Measurements from ENCODE around the gene EGLN2.
"Not testable (repeated sequence)": the region's sequence is repeated elsewhere in the genome, so short reads cannot be mapped to it uniquely, and the experiment has no call there.

EGLN2 gene

DNA sequence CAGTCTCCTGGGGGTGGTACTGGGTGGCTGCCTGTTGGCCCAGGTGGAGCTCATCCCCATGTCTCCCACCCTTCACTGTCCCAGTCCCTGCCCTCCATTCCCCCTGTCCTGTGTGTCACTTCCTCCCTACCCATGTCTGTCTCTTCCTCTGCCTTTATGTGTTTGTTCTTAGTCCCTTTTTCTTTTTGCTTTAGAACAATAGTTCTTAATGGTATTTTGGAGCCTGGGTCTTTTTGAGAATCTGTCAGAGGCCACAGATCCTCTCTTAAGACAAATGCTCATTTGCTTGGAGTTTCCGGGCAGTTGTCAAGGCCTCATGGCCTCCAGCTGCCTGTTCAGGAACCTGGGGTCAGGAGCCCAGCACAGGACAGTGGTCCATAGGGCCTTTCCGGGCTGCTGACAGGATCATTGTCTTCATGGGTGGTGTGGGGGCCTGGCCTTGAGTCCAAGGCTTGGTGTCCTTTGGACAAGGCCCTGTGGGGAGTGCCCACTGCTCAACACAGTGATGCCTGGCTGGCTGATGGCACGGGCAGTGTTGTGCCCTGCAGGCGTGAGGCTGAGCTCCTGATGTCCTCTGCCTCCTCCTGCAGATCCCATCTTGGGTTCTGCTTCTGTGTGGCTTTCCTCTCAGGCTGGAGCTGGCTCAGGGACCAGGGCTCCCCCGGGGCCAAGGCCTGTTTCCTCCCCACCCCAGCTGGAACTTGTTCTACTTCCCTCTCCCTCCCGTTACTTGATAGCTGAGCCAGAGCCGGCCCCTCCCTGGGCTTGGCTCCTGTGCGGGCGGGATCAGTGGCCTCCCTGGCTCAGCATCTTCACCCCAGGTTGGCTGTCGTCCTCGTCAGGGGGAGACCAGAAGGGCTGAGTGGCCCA lies 3.5 kb downstream of the EGLN2 start:
- DNase-seq, result no peak

GRCh38 chr19:40803170-40803856 lies 4.3 kb downstream of the EGLN2 start:
- DNase-seq, result no peak

GRCh38 chr19:40803857-40804782 lies 5.1 kb downstream of the EGLN2 start:
- DNase-seq, result peak; percentile 52

GRCh38 chr19:40804783-40805242 lies 5.8 kb downstream of the EGLN2 start:
- DNase-seq, result no peak

GRCh38 chr19:40805258-40805868 lies 6.4 kb downstream of the EGLN2 start:
- no peak for DNase-seq

DNA sequence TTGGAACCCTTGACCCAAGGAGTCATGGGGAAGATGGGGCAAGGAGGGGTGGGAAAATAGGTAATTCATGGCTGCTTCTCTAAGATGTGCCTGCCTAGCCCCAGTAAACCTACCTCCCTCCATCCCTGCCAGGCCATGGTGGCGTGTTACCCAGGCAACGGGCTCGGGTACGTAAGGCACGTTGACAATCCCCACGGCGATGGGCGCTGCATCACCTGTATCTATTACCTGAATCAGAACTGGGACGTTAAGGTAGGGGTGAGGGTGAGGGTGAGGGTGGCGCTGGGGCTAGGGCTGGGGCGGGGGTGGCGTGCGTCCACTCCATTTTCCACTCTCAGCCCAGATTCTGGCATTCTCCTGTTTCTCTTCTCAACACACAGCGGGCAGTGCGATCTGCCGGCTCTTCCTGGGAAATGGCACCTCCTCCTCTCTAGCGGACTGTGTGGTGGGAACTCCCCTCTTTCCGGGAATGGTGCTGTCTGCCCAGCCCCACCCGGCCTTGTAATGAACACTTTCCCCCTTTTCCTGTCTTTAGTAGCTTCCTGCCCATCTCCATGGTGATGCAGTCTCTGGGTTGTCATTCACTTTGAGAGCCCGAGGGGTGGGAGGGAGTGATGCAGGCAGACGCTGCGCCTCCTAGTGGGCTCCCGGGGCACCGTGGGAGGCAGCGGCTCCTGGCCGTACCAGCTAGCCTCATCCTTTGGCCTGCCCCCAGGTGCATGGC lies 7.6 kb downstream of the EGLN2 start:
- DNase-seq, result peak; percentile 82

DNA sequence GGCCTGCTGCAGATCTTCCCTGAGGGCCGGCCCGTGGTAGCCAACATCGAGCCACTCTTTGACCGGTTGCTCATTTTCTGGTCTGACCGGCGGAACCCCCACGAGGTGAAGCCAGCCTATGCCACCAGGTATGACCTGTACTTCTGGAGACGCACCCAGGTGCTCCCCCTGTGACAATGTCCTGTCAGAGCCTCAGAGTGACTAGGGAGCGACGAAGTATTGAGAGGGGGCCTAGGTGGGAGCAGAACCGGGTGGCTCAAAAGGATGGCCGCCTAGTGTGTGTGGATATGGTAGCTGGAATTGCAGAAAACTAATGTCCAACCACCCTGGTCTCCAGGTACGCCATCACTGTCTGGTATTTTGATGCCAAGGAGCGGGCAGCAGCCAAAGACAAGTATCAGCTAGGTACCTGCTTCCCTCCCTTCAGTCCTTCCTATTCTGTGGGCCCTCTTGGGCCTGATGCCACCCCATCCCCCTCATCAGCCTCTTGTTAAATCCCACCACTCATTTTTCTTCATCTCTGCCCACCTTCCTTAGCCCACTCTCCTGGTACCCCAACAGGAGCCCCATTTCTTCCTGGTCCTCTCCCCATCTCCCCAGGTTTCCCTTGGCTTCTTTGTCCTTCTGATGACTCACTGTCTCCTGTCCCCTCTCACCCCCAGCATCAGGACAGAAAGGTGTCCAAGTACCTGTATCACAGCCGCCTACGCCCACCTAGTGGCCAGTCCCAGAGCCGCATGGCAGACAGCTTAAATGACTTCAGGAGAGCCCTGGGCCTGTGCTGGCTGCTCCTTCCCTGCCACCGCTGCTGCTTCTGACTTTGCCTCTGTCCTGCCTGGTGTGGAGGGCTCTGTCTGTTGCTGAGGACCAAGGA lies 8.4 kb downstream of the EGLN2 start:
- no peak for DNase-seq

- no peak for DNase-seq
Measured at GRCh38 chr19:40808021-40808325, 9.0 kb downstream of the EGLN2 start.

- DNase-seq, result no peak
Measured at GRCh38 chr19:40808497-40808896, 9.5 kb downstream of the EGLN2 start.

DNA sequence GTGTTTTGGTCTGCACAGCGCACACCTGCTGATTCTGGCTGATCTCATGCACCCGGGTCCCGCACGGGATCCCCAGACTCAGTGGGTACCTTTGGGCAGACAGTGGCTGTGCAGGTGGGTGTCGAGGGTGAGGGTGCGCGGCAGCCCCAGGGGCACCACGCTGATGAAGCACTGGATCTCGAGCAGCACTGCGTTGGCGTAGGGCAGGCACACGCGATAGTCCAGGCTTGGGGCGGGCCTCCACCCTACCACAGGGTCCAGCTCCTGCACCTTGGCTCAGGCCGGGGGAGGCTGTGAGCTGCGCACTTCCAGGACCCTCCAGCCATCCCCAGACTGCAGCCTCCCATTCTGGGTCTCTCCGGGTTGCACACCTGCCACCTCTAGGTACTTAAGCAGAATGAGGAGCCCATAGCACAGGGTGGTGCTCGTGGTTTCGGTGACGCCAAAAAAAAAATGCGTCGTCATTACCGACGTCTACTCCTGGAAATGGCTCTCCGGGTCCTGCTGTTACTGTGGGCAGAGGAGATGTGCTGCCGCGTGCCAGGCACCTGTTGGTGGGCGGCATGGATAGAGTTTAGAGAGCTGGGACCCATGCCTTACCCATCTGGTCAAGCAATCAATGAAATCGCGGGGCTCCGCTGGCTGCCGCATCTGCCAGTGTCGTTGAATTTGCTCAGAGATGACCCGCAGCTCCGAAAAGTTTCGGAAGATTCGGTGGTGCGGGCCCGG lies 10.5 kb downstream of the EGLN2 start:
- DNase-seq, result no peak

DNA sequence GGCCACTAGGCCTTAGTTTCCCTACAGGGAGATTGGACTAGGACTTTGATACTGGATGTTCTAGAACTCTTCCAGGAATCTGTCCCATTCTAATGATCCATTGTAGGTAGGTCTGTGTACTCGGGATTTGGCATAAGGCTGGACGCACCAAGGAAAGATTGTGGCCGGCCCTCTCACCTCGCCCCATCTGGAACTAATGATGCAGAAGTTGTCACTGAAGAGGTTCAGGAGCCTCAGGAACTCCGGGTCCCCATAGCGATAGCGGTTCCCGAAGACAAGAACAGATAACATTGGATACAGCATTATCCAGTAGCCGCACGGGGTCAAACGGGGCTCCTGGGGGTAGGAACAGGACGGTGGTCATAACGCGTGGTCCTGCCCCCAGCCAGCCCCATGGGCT lies 11.2 kb downstream of the EGLN2 start:
- no peak for DNase-seq

DNA sequence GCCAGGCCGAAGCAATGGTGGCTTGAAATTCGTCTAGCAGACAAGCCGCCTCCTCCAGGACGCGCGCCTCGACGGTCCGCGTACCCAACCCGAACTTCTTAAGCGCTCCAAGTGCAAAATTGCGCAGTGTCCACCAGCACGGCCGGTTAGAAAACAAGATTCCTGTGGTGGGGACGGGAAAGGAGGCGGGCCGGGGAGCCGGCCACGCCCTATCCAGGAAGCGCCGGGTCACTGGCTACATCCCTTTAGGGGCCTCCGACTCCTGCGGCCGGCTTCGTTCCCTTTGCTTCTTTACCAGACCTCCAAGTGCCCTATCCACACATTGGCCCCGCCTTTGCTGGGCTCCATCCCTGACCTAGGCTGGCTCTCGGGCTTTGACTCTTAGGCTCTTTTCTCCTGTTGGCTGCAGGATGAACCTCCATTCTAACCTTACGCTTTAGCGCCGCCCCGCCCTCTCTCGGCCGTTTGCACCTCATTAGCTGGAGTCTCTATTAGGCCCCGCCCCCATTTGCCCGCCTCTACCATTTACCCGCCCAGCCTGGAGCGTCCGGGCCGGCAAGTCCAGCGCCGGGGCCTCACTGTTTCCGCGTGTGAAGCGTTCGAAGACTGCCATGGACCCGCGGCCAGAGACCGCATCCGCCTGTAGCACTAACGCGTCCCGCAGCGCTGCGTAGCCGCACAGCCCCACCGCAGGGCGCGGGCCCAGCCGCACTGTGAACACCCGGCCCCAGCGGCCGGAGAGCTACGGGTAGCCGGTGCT lies 11.8 kb downstream of the EGLN2 start:
- peak; percentile 56 for DNase-seq

DNA sequence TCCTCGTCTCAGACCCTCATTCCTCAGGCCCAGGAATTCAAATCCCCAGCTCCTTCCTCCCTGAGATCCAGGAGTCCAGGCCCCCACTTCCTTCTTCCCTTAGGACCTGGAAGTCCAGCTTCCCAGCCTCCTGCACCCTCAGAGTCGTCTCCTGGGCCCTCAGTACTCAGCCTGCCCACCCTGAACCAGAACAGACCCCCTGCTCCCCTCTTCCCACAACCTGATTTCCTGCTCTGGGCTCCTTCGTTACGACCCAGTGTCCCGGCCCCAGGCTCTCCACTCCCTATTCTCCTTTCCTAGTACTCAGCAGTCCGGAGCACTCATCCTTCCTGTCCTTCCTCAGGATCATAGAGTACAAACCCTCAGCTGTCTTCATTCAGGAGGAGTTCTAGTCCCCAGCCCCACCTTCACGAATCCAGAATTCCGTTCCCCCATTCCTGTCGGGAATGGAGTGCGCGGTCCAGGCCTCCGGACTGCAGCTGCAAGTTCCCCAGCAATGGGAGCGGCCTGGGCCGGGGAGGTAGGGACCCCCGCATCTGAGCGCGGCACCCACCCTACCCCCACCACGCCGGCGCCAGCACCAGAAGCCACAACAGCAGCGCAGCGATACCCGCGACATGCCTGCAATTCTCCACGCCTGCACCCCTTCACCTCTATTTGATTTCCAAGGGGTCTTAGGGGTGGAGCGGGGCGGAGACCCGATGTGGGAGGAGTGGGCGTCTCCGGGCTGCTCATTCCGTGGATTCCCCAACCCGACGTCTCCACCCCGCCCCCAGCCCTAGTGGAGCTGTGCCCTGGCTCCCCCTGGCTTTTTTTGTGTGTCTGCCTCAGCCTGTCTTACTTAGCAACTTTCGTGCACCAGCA lies 12.7 kb downstream of the EGLN2 start:
- DNase-seq, result no peak

DNA sequence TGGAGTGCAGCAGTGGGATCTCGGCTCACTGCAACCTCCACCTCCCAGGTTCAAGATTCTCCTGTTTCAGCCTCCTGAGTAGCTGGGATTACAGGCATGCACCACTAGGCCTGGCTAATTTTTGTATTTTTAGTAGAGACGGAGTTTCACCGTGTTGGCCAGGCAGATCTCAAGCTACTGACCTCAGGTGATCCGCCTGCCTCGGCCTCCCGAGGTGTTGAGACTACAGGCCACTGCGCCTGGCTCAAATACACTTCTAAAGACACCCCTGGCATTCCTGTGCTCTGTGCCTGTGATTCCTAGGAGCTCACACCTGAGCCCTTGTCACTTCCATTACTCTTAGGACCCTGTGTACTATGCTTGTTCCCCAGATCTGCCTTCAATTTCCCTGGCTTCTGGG lies 13.6 kb downstream of the EGLN2 start:
- DNase-seq, result not testable (repeated sequence)

DNA sequence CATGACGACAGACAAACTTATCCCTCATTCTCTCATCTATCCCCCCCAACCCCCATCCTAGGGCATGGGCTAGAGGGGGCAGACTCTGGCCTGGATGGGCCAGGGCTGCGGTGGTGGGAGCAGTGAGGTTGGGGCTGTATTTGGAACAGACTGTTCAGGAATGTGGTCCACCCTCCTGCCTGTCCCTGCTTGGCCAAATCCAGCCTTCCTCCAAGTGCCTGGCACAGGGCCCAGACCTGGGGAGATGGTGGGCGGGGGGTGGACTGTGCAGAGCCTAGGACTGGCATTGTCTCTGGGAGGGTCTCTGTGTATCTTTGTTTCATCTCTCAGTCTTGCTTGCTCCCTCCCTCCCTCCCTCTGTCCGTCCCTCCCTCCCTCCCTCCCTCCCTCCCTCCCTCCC lies 14.2 kb downstream of the EGLN2 start:
- no peak for DNase-seq

DNA sequence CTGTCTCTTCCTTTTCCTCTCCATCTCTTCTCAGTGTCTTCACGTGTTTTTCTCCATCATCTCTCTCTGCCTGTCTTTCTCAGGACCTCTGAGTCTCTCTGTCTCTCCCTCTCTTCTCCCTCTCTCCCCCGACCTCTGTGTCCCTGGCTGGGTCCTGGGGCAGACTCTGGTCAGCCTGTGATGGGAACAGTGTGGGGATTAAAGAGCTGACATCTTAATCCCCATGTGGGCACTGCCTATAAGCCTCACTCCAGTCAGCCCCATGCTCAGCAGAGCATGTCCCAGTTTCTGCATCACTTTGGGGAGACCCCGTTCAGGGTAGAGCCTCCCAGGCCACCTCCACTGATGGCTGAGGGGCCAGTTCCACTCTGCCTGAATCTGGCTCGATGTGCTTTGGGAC lies 16.2 kb downstream of the EGLN2 start:
- DNase-seq, result no peak

- peak; percentile 85 for DNase-seq
Measured at GRCh38 chr19:40818480-40819399, 19.7 kb downstream of the EGLN2 start.
